Thyroid gland (tissue), 4 donors: ENCODE results near the gene SCRN2.

Experiments
- POLR2A ChIP-seq, 2 donors: fragments of 450-650 bp; IDR thresholded peaks; one replicate each; pipeline ENCODE4 v1.6.1; 2017; ENCODE audit warnings: antibody characterized with exemption in 2 of 2, mild to moderate bottlenecking in 2 of 2, moderate library complexity in 1 of 2
- TF ChIP-seq, protein P1 (sequence below), 6 experiments: fragments of 200-600 bp in 3 of 6; fragments of 450-650 bp in 3 of 6; sonication (generic) in 3 of 6; IDR thresholded peaks; one replicate each; pipeline ENCODE4 v1.5.1; 2016 to 2019; ENCODE audit warnings: antibody characterized with exemption in 6 of 6, mild to moderate bottlenecking in 2 of 6, inconsistent platforms in 1 of 6, moderate library complexity in 1 of 6

GRCh38 chr17:47808036-47808829 is 32.8 kb downstream of the SCRN2 start:
- TF ChIP-seq, protein P1, sequence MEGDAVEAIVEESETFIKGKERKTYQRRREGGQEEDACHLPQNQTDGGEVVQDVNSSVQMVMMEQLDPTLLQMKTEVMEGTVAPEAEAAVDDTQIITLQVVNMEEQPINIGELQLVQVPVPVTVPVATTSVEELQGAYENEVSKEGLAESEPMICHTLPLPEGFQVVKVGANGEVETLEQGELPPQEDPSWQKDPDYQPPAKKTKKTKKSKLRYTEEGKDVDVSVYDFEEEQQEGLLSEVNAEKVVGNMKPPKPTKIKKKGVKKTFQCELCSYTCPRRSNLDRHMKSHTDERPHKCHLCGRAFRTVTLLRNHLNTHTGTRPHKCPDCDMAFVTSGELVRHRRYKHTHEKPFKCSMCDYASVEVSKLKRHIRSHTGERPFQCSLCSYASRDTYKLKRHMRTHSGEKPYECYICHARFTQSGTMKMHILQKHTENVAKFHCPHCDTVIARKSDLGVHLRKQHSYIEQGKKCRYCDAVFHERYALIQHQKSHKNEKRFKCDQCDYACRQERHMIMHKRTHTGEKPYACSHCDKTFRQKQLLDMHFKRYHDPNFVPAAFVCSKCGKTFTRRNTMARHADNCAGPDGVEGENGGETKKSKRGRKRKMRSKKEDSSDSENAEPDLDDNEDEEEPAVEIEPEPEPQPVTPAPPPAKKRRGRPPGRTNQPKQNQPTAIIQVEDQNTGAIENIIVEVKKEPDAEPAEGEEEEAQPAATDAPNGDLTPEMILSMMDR (IDR thresholded peaks at IDR 0.05): no peak
- TF ChIP-seq POLR2A (IDR thresholded peaks at IDR 0.05): no peak
